Spleen (tissue), 11 donors: ENCODE results near the gene CHD5. TPM values are rescaled to one million over a fixed set of nuclear protein-coding genes. Genes with fewer than 3 reads are reported as not detected.

Experiments
- DNase-seq: peaks from one replicate; pipeline ENCODE4 v3.0.0-alpha.2; 2020
- H3K27ac ChIP-seq, 8 donors: fragments of 200-600 bp; sonication (generic) in 7 of 8; 1 replicate in 4 of 8; 2 replicates in 4 of 8; pipeline versions ENCODE4 v1.5.0 to v1.8.0; 2016 to 2021; ENCODE audit warnings: inconsistent platforms in 4 of 8, mild to moderate bottlenecking in 4 of 8, moderate library complexity in 1 of 8
- H3K27me3 ChIP-seq, 7 donors: fragments of 200-600 bp; sonication (generic) in 6 of 7; replicated peaks in 1 of 7; 1 replicate in 4 of 7; 2 replicates in 3 of 7; pipeline versions ENCODE4 v1.5.0 to v1.8.0; 2016 to 2021; ENCODE audit warnings: inconsistent platforms in 3 of 7, mild to moderate bottlenecking in 1 of 7
- H3K36me3 ChIP-seq, 6 donors: fragments of 200-600 bp; sonication (generic) in 5 of 6; 1 replicate in 4 of 6; 2 replicates in 2 of 6; pipeline versions ENCODE4 v1.5.0 to v1.8.0; 2016 to 2021; ENCODE audit warnings: inconsistent platforms in 2 of 6
- H3K4me1 ChIP-seq, 6 donors: fragments of 200-600 bp; sonication (generic) in 5 of 6; 1 replicate in 3 of 6; 2 replicates in 3 of 6; pipeline versions ENCODE4 v1.5.0 to v1.8.0; 2016 to 2021; ENCODE audit warnings: inconsistent platforms in 3 of 6
- H3K4me3 ChIP-seq, 8 donors: fragments of 200-600 bp; sonication (generic) in 7 of 8; 1 replicate in 4 of 8; 2 replicates in 4 of 8; pipeline versions ENCODE4 v1.5.0 to v1.8.0; 2016 to 2021; ENCODE audit warnings: inconsistent platforms in 4 of 8, mild to moderate bottlenecking in 4 of 8, moderate library complexity in 2 of 8
- H3K9me3 ChIP-seq, 8 donors: fragments of 200-600 bp; sonication (generic) in 7 of 8; 1 replicate in 4 of 8; 2 replicates in 4 of 8; pipeline versions ENCODE4 v1.5.0 to v1.8.0; 2016 to 2021; ENCODE audit warnings: inconsistent platforms in 4 of 8
- CTCF ChIP-seq, 11 experiments: fragments of 200-600 bp in 7 of 11; fragments of 450-650 bp in 4 of 11; sonication (generic) in 4 of 11; IDR thresholded peaks in 8 of 11; conservative IDR thresholded peaks in 3 of 11; 1 replicate in 7 of 11; 2 replicates in 4 of 11; pipeline versions ENCODE4 v1.4.0 to v1.8.0; 2016 to 2021; ENCODE audit warnings: antibody characterized with exemption in 11 of 11, inconsistent platforms in 4 of 11, mild to moderate bottlenecking in 1 of 11
- POLR2A ChIP-seq, 3 donors: fragments of 450-650 bp; IDR thresholded peaks; one replicate each; pipeline ENCODE4 v1.5.1; 2017; ENCODE audit warnings: antibody characterized with exemption in 3 of 3, mild to moderate bottlenecking in 1 of 3
- POLR2AphosphoS5 ChIP-seq, 3 donors: sonication (generic); formaldehyde crosslinking; IDR thresholded peaks; one replicate each; pipeline ENCODE4 v1.5.1; 2017; ENCODE audit warnings: antibody characterized with exemption in 3 of 3
- WGBS, 5 donors: extraction: QIAGEN DNeasy Blood & Tissue Kit in 3 of 5; methylation state at CpG; one replicate each; pipeline versions ENCODE4 v1.1.5 to v1.1.7; 2013 to 2018; 5-methylcytosine and 5-hydroxymethylcytosine counted together
- intact Hi-C: fragments of 100-400 bp; cut with DNase I; formaldehyde crosslinking; loops from one replicate; pipeline ENCODE4 v1.15.0; 2023; ENCODE audit warnings: low total_unique reads
- polyA plus RNA-seq, 3 donors: library from polyadenylated mRNA; stranded (reverse); fragments of 200-250 nt; gene quantifications; one replicate each; pipeline ENCODE4 v1.2.1, GENCODE V29; 2013
- total RNA-seq, 7 donors: library from RNA; depleted of rRNA in 3 of 7; stranded (reverse); fragments of >200 nt in 3 of 7; fragmentation: NEBNext Ultra II Directional in 4 of 7; extraction: Animal tissue kit (Norgen Biotek cat#: 25700) in 4 of 7; gene quantifications; one replicate each; pipeline versions ENCODE4 v1.1.0 to v1.2.1, GENCODE V29; 2016 to 2021
- donor health status: healthy with polysubstance abuse.
- donor health status: DM: no; HTN: no; CAD: no; lungs with moderate emphysema.
- donor health status: DM: no; HTN: no; CAD: no.
- donor health status: Bipolar disorder and iron deficiency.
- donor health status: healthy.
- donor health status: DM: no; HTN: no; CAD: no.
- donor health status: DM: yes; HTN: yes; CAD: no.

Gene CHD5
- total and polyA plus RNA-seq, 10 donors, result 0.04 to 0.44 (median 0.13) TPM

GRCh38 chr1:6090288-6090687 is 89.8 kb downstream of the CHD5 start:
- H3K9me3 ChIP-seq, result no peaks in the 10 kb centered on the region
- H3K27ac ChIP-seq, result no peak overlapping the region
- H3K36me3 ChIP-seq, result peaks cover 0 to 100% (median 53%) of the 10 kb centered on the region in 6 donors
- H3K4me1 ChIP-seq, result peaks cover 0 to 6% (median 0%) of the 10 kb centered on the region in 6 donors
- no peak for TF ChIP-seq POLR2AphosphoS5 (IDR thresholded peaks at IDR 0.05)
- 89 to 98% (median 91%) methylated on average over 13 to 18 of the region's 18 CpGs for WGBS, 5 donors
- intact Hi-C loops, result no loop called here
- no peak for DNase-seq
- no peak overlapping the region for H3K4me3 ChIP-seq
- no peaks in the 10 kb centered on the region for H3K27me3 ChIP-seq

GRCh38 chr1:6088956-6089355 is 91.2 kb downstream of the CHD5 start:
- WGBS, 5 donors, result 86 to 92% (median 89%) methylated on average over 11 to 19 of the region's 19 CpGs
- Histone ChIP-seq H3K27me3 (no peaks in the 10 kb centered on the region), H3K9me3 (no peaks in the 10 kb centered on the region), H3K4me3 (no peak overlapping the region), H3K36me3 (peaks cover 0 to 100% (median 43%) of the 10 kb centered on the region in 6 donors), H3K27ac (no peak overlapping the region), H3K4me1 (peaks cover 0 to 6% (median 0%) of the 10 kb centered on the region in 6 donors)
- no peak for DNase-seq
- TF ChIP-seq CTCF (IDR thresholded peaks at IDR 0.05 in 8 of 11, conservative IDR thresholded peaks at IDR 0.05 in 3 of 11), result no peak
- no peak for TF ChIP-seq POLR2AphosphoS5 (IDR thresholded peaks at IDR 0.05)
- no peak for TF ChIP-seq POLR2A (IDR thresholded peaks at IDR 0.05)
- intact Hi-C loops, result no loop called here

GRCh38 chr1:6087958-6088357 is 92.2 kb downstream of the CHD5 start:
- WGBS, 5 donors, result 95 to 98% (median 97%) methylated on average over 6 of the region's 6 CpGs
- Histone ChIP-seq H3K4me3 (no peak overlapping the region), H3K27me3 (no peaks in the 10 kb centered on the region), H3K4me1 (peaks cover 0 to 7% (median under 1%) of the 10 kb centered on the region in 6 donors), H3K36me3 (peaks cover 0 to 100% (median 45%) of the 10 kb centered on the region in 6 donors), H3K27ac (no peak overlapping the region), H3K9me3 (no peaks in the 10 kb centered on the region)
- no peak for DNase-seq
- TF ChIP-seq POLR2AphosphoS5 (IDR thresholded peaks at IDR 0.05) (no peak), CTCF (IDR thresholded peaks at IDR 0.05 in 8 of 11, conservative IDR thresholded peaks at IDR 0.05 in 3 of 11) (no peak), POLR2A (IDR thresholded peaks at IDR 0.05) (no peak)
- intact Hi-C loops, result no loop called here

- Histone ChIP-seq H3K36me3 (peaks cover 0 to 100% (median 47%) of the 10 kb centered on the region in 6 donors), H3K4me1 (peaks cover 0 to 11% (median 2%) of the 10 kb centered on the region in 6 donors), H3K27me3 (no peaks in the 10 kb centered on the region), H3K9me3 (no peaks in the 10 kb centered on the region), H3K4me3 (no peak overlapping the region), H3K27ac (no peak overlapping the region)
- no peak for DNase-seq
- intact Hi-C loops, result no loop called here
- TF ChIP-seq POLR2A (IDR thresholded peaks at IDR 0.05) (no peak), CTCF (IDR thresholded peaks at IDR 0.05 in 8 of 11, conservative IDR thresholded peaks at IDR 0.05 in 3 of 11) (no peak), POLR2AphosphoS5 (IDR thresholded peaks at IDR 0.05) (no peak)
- WGBS, 5 donors, result 78 to 93% (median 86%) methylated on average over 9 to 14 of the region's 14 CpGs
Measured at GRCh38 chr1:6087377-6087772, 92.7 kb downstream of the CHD5 start.
